ENCODE results near the gene ERC2.

The ERC2 gene

GRCh38 chr3:56383092-56383491 lies 85.2 kb downstream of the ERC2 start:
- Histone ChIP-seq H3K4me1 (ENCODE audit: insufficient read depth, poor library complexity, severe bottlenecking) (no peaks in the 10 kb centered on the region), H3K27me3 (ENCODE audit: insufficient read depth, poor library complexity, severe bottlenecking) (no peaks in the 10 kb centered on the region), H3K9me3 (ENCODE audit: severe bottlenecking) (no peaks in the 10 kb centered on the region), H3K27ac (ENCODE audit: poor library complexity, severe bottlenecking) (no peak overlapping the region), H3K4me3 (ENCODE audit: severe bottlenecking) (no peak overlapping the region), H3K36me3 (ENCODE audit: low read depth) (no peaks in the 10 kb centered on the region)
- DNase-seq (ENCODE audit: low spot score) = no peak
- TF ChIP-seq CTCF (IDR thresholded peaks at IDR 0.05; ENCODE audit: poor library complexity, severe bottlenecking) = no peak
- ATAC-seq (ENCODE audit: low read depth) = no peak

GRCh38 chr3:56379723-56380287 lies 88.5 kb downstream of the ERC2 start:
- Histone ChIP-seq H3K4me3 (ENCODE audit: severe bottlenecking) (no peak overlapping the region), H3K27ac (ENCODE audit: poor library complexity, severe bottlenecking) (no peak overlapping the region), H3K4me1 (ENCODE audit: insufficient read depth, poor library complexity, severe bottlenecking) (no peaks in the 10 kb centered on the region), H3K36me3 (ENCODE audit: low read depth) (no peaks in the 10 kb centered on the region), H3K27me3 (ENCODE audit: insufficient read depth, poor library complexity, severe bottlenecking) (no peaks in the 10 kb centered on the region), H3K9me3 (ENCODE audit: severe bottlenecking) (no peaks in the 10 kb centered on the region)
- ATAC-seq (ENCODE audit: low read depth) (no peak), DNase-seq (ENCODE audit: low spot score) (no peak)
- TF ChIP-seq CTCF (IDR thresholded peaks at IDR 0.05; ENCODE audit: poor library complexity, severe bottlenecking) = no peak

GRCh38 chr3:56375654-56376053 lies 92.6 kb downstream of the ERC2 start:
- DNase-seq (ENCODE audit: low spot score) (no peak), ATAC-seq (ENCODE audit: low read depth) (no peak)
- no peaks in the 10 kb centered on the region for H3K36me3 ChIP-seq (ENCODE audit: low read depth)
- TF ChIP-seq CTCF (IDR thresholded peaks at IDR 0.05; ENCODE audit: poor library complexity, severe bottlenecking) = no peak
- no peak overlapping the region for H3K27ac ChIP-seq (ENCODE audit: poor library complexity, severe bottlenecking)
- H3K9me3 ChIP-seq (ENCODE audit: severe bottlenecking) = no peaks in the 10 kb centered on the region
- H3K4me3 ChIP-seq (ENCODE audit: severe bottlenecking) = no peak overlapping the region
- no peaks in the 10 kb centered on the region for H3K4me1 ChIP-seq (ENCODE audit: insufficient read depth, poor library complexity, severe bottlenecking)
- H3K27me3 ChIP-seq (ENCODE audit: insufficient read depth, poor library complexity, severe bottlenecking) = no peaks in the 10 kb centered on the region

DNA sequence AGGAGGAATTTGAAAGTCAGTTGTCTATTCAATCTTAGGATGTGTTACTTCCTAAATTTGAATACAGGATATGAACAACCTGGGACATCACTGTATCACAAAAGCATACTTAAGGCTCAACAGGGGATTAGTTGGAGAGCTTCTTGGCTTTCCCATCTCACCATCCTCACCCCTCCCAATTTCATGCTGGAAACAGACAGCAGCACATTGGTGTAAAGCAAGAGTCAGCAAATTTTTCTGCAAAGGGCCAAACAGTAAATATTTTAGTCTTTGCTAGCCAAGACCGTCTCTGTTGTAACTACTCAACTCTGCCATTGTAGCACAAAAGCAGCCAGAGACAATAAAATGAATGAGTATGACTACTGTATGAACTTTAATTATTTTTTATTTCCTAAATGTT lies 94.9 kb downstream of the ERC2 start:
- Histone ChIP-seq H3K27ac (ENCODE audit: poor library complexity, severe bottlenecking) (no peak overlapping the region), H3K4me3 (ENCODE audit: severe bottlenecking) (no peak overlapping the region), H3K36me3 (ENCODE audit: low read depth) (no peaks in the 10 kb centered on the region), H3K27me3 (ENCODE audit: insufficient read depth, poor library complexity, severe bottlenecking) (no peaks in the 10 kb centered on the region), H3K4me1 (ENCODE audit: insufficient read depth, poor library complexity, severe bottlenecking) (no peaks in the 10 kb centered on the region), H3K9me3 (ENCODE audit: severe bottlenecking) (no peaks in the 10 kb centered on the region)
- ATAC-seq (ENCODE audit: low read depth) = no peak
- TF ChIP-seq CTCF (IDR thresholded peaks at IDR 0.05; ENCODE audit: poor library complexity, severe bottlenecking) = no peak
- DNase-seq (ENCODE audit: low spot score) = no peak

DNA sequence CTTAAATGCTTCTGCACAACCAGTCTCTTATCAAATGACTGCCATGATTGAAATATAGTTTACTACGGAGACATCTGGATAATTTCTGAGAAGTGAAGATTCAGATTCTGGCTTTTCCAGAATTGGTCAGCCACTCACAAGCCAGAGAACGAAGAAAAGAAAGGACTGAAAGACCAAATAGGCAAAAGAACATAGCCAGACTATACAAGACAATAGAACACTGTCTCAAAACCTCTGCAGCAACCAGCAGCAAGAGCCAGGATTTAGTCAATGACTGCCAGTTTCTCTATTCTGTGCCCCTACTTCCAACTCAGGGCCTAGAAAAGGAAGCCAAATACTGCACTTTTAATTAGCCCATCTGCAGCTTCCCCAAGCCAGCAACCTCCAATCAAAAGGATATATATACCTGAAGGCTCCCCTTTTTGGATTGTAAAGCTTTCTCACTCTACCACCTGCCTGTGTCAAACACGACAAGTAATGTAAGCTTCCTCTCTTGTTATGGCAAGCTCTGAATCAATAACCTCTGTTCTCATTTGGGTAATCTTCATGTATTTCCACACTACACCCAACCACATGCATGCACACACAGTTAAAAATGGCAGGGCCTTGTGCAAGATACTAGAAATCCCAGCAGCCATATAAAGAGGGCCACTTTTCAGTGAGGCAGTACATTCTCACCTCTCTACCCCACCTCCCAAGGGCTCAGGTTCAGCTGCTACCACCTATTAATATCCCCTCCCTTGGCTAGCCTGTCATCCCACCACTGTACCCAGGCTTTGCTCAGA lies 97.1 kb downstream of the ERC2 start:
- no peak overlapping the region for H3K4me3 ChIP-seq (ENCODE audit: severe bottlenecking)
- H3K27ac ChIP-seq (ENCODE audit: poor library complexity, severe bottlenecking) = no peak overlapping the region
- no peaks in the 10 kb centered on the region for H3K36me3 ChIP-seq (ENCODE audit: low read depth)
- no peak for DNase-seq (ENCODE audit: low spot score)
- no peaks in the 10 kb centered on the region for H3K4me1 ChIP-seq (ENCODE audit: insufficient read depth, poor library complexity, severe bottlenecking)
- H3K9me3 ChIP-seq (ENCODE audit: severe bottlenecking) = no peaks in the 10 kb centered on the region
- no peak for ATAC-seq (ENCODE audit: low read depth)
- no peaks in the 10 kb centered on the region for H3K27me3 ChIP-seq (ENCODE audit: insufficient read depth, poor library complexity, severe bottlenecking)
- TF ChIP-seq CTCF (IDR thresholded peaks at IDR 0.05; ENCODE audit: poor library complexity, severe bottlenecking) = no peak

Measured in RWPE2 (cell line).